Measurements from ENCODE around the gene PLXDC1.
"Not testable (repeated sequence)": the region's sequence is repeated elsewhere in the genome, so short reads cannot be mapped to it uniquely, and the experiment has no call there.

PLXDC1 gene

DNA sequence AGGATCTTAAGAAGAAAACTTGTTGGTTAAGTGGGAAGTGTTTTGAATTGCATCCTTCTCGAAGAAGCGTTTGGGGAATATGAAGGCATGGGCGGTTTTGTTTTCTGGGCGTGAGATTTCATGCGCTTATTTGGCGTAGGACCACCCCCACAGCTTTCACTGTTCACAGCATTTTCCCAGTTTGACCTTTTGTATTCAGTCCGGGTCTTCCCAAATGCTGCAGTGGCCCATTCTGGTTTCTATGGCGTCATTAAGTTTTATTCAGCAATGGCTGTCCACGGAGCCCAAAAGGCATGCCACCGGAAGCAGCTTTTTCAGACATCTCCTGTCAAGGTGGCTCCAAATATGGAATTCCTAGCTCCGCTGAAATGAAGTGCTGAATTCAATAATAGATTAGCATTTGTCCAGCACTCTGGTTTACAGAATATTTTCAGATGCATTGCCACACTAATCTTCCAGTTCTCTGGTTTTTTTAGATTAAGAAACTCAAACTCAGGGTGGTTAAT is 93.7 kb downstream of the PLXDC1 start:
- DNase-seq, result no peak

DNA sequence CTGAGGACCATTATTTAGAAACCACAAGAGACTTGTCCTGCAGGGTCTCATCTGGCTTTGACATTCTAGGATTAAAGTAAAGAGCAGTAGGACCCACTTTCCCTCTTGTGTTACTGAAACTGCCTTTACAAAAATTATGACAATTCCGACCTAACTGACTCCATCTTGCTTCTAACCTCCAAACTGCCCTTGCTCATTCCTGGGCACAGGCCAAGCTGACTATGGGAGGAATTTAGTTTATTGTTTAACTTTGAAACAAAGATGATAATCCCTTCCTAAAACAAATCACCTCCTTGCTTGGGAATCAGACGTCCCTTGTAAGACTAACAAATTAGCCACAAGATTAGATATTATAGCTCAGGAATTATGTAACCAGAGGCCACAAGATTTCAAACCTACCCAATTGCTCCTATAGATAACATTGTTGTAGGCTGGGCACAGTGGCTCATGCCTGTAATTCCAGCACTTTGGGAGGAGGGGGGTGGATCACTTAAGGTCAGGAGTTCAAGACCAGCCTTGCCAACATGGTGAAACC is 97.3 kb downstream of the PLXDC1 start:
- DNase-seq, result no peak

GRCh38 chr17:39052423-39052822 is 99.0 kb downstream of the PLXDC1 start:
- not testable (repeated sequence) for DNase-seq

DNA sequence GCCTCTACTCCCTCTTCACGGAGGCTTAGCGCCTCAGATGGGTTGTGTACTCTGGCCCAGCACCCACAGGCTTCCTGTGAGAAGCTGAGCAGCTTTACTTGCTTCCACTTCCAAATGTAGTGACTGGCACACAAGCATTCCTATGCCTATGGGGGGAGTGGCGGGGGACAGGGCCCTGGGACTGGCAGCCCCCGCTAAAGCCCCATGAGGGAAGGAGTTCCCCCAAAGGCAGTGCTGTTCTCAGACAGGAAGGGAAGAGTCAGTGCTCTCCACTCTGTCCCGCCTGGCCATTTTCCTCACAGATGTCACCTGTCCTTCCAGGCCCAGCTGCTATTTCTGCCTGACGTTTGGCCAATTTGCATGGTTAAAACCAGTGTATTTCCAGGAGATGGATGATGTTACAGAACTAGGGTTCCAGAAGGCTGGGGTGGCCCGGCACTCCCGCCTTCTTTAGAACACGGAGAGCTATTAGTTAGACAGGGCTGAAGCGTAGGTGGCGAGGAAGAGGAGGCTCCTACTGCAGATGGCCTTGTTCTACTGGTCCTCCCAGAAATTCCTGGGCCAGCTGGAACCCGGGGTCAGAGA is 100.3 kb downstream of the PLXDC1 start:
- no peak for DNase-seq

DNA sequence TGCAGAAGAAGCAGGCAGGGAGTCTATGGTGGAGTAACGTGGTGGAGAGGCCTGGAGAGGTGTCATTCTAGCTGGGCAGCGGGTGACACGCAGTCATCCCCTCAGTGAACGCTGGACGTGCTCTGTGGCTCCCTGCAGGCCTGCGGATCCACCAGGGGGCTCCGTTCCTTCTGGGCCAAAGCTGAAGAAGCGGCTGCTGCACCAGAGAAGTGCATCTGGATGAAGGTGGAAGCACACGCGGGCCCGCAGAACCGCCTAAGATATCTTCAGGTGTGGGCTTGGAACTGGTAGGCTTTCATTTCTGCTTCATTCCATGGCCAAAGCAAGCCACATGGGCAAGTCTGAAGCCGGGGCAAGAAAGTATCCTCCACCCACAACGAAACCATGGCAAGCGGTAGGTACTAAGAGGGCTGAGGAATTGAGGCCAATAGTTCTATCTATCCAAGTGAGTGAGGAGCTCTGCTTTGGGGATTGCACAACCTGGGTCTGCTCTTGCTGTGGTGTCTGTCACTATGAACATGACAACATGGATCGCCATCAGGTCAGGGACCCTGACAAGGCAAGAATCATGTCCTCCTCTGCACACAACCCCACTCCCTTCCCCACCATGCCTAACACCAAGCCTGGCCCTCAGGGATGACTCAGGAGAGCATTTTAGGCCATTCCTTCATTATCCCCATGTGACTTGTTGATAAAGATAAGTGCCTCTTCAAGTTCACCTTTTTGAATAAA is 105.3 kb downstream of the PLXDC1 start:
- DNase-seq, result no peak

- no peak for DNase-seq
Observed at GRCh38 chr17:39036009-39036408, 115.4 kb downstream of the PLXDC1 start.

- DNase-seq, result not testable (repeated sequence)
Observed at GRCh38 chr17:39035578-39035977, 115.9 kb downstream of the PLXDC1 start.

DNA sequence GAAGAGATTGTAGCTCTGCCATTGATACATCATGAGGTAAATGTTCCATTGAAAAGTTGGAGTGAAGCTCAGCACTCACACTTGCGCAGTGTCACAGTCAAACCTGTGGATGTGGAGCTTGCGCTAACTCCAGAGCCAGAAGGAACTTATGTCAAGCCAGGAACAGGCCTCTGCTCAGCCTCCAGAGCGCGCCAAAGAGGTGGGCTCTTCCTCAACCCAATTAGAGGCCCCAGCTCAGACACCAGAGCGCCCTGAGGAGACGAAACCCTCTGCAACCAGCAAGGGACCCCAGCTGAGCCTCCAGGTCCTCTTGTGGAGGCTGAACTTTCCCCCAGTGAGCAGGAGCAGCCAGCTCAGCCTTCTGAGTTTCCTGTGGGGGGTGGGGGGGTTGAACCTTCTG is 122.7 kb downstream of the PLXDC1 start:
- no peak for DNase-seq

- DNase-seq, result no peak
Observed at GRCh38 chr17:39027455-39028035, 123.9 kb downstream of the PLXDC1 start.

GRCh38 chr17:39026980-39027451 is 124.4 kb downstream of the PLXDC1 start:
- no peak for DNase-seq

GRCh38 chr17:39026346-39026745 is 125.1 kb downstream of the PLXDC1 start:
- not testable (repeated sequence) for DNase-seq

GRCh38 chr17:39022924-39023323 is 128.5 kb downstream of the PLXDC1 start:
- DNase-seq, result no peak

DNA sequence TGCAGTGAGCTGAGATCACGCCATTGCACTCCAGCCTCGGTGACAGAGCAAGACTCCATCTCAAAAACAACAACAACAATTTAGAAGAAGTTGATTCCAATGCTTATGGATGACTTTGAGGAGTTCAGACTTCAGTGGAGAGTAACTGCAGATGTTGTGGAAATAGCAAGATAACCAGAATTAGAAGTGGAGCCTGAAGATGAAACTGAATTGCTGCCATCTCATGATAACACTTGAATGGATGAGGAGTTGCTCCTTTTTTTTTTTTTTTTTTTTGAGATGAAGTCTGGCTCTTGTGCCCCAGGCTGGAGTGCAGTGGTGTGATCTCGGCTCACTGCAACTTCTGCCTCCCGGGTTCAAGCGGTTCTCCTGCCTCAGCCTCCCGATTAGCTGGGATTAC is 131.4 kb downstream of the PLXDC1 start:
- DNase-seq, result not testable (repeated sequence)

GRCh38 chr17:39018267-39019134 is 132.9 kb downstream of the PLXDC1 start:
- DNase-seq, result peak; percentile 61 to 79

- peak; percentile 69 to 81 for DNase-seq
Observed at GRCh38 chr17:39016193-39017153, 135.0 kb downstream of the PLXDC1 start.

GRCh38 chr17:39015546-39015935 is 135.9 kb downstream of the PLXDC1 start:
- DNase-seq, result no peak

- DNase-seq, result peak; percentile 74 to 84
Observed at GRCh38 chr17:39014795-39015545, 136.5 kb downstream of the PLXDC1 start.

DNA sequence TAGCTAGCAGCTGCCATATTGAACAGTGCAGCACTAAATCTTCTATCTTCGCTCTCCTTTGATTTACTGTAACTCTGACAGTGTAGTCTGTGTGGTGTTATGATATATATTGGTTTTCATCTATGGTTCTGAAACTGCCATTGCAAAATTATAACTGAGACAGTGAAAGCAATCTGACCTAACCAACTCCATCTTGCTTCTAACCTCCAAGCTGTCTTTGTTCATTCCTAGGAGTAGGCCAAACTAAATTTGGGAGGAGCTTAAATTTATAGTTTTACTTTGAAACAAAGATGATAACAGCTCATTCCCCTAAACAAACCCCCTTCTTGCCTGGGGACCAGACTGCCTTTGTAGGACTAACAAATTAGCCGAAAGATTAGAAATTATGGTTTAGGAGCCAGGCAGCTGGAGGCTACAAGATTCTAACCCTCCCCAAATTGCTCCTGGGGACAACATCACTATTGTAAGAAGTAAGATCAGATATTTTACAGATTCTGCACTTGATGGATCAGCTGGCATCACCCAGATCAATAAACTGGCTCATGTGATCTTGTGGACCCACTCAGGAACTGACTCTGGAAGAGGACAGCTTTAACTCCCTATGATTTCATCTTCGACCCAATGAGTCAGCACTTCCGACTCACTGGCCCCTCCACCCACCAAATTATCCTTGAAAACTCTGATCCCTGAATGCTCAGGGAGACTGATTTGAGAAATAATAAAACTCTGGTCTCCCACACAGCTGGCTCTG is 137.2 kb downstream of the PLXDC1 start:
- DNase-seq, result no peak

Measured in AML-193 (cell line).